Keratinocyte (primary cell): ENCODE measurements around the gene TMEM201. TPM values are rescaled to one million over a fixed set of nuclear protein-coding genes. Genes with fewer than 3 reads are reported as not detected.

ENCODE experiments used
- DNase-seq: peaks from one replicate; pipeline ENCODE4 v3.0.0-alpha.2; 2011; ENCODE audit warnings: low read depth, missing footprints, low spot score
- FAIRE-seq: peaks from 2 replicates; lab custom pipeline; 2011; peaks lifted over from hg19 to GRCh38; lab: Jason Lieb, UNC
- H2AFZ ChIP-seq: 2 replicates; pipeline ENCODE4 v1.6.0; 2012; ENCODE audit warnings: low read length, control low read depth, inconsistent platforms; ENCODE audit not compliant: control insufficient read depth
- H3K27ac ChIP-seq: 2 replicates; pipeline ENCODE4 v1.5.1; 2011; ENCODE audit warnings: low read length; ENCODE audit not compliant: control insufficient read depth, insufficient read depth
- H3K27me3 ChIP-seq: 3 replicates; pipeline ENCODE4 v1.6.0; 2011; ENCODE audit warnings: low read length; ENCODE audit not compliant: control insufficient read depth, insufficient read depth; ENCODE audit errors: extremely low read depth
- H3K36me3 ChIP-seq, 2 experiments: 2 replicates in 1 of 2; 3 replicates in 1 of 2; pipeline ENCODE4 v1.5.1; 2011; ENCODE audit warnings: low read length in 2 of 2, mild to moderate bottlenecking in 1 of 2; ENCODE audit not compliant: control insufficient read depth in 2 of 2, insufficient read depth in 2 of 2; ENCODE audit errors: extremely low read depth in 1 of 2
- H3K4me1 ChIP-seq: 3 replicates; pipeline ENCODE4 v1.5.1; 2011; ENCODE audit warnings: low read length; ENCODE audit not compliant: control insufficient read depth, insufficient read depth; ENCODE audit errors: extremely low read depth
- H3K4me2 ChIP-seq: 3 replicates; pipeline ENCODE4 v1.6.0; 2011; ENCODE audit warnings: low read depth, low read length; ENCODE audit not compliant: control insufficient read depth, insufficient read depth; ENCODE audit errors: extremely low read depth
- H3K4me3 ChIP-seq, 3 experiments: fragments of 200-600 bp in 1 of 3; sonication (generic) in 1 of 3; 2 replicates in 2 of 3; 3 replicates in 1 of 3; pipeline ENCODE4 v1.5.1; 2011 to 2016; ENCODE audit warnings: low read length in 3 of 3, mild to moderate bottlenecking in 3 of 3, control low read depth in 2 of 3, inconsistent platforms in 1 of 3, low read depth in 1 of 3, mixed read lengths in 1 of 3, mixed run types in 1 of 3, moderate library complexity in 1 of 3; ENCODE audit not compliant: control insufficient read depth in 2 of 3, insufficient read depth in 2 of 3; ENCODE audit errors: extremely low read depth in 1 of 3
- H3K79me2 ChIP-seq: 2 replicates; pipeline ENCODE4 v1.6.0; 2012; ENCODE audit warnings: low read length; ENCODE audit not compliant: control insufficient read depth, insufficient read depth
- H3K9ac ChIP-seq: 3 replicates; pipeline ENCODE4 v1.6.0; 2011; ENCODE audit warnings: low read length; ENCODE audit not compliant: control insufficient read depth, insufficient read depth; ENCODE audit errors: extremely low read depth
- H3K9me1 ChIP-seq: 3 replicates; pipeline ENCODE4 v1.6.0; 2011; ENCODE audit warnings: low read length; ENCODE audit not compliant: control insufficient read depth, insufficient read depth; ENCODE audit errors: extremely low read depth
- H3K9me3 ChIP-seq: 2 replicates; pipeline ENCODE4 v1.5.1; 2012; ENCODE audit warnings: low read depth, low read length; ENCODE audit not compliant: control insufficient read depth
- H4K20me1 ChIP-seq: 3 replicates; pipeline ENCODE4 v1.6.0; 2011; ENCODE audit warnings: low read length; ENCODE audit not compliant: control insufficient read depth, insufficient read depth; ENCODE audit errors: extremely low read depth
- EZH2 ChIP-seq: IDR thresholded peaks from one replicate; pipeline ENCODE4 v1.6.1; 2012; ENCODE audit warnings: inconsistent platforms, mild to moderate bottlenecking, low read length, moderate library complexity
- dilution Hi-C: fragments of 300-500 bp; cut with MboI; formaldehyde crosslinking; loops from one replicate; pipeline ENCODE4 v1.7.0; 2020; ENCODE audit warnings: low sequenced_read_pairs; ENCODE audit not compliant: extremely low pct_ligation_motif_present
- polyA plus RNA-seq, 5 experiments: library from polyadenylated mRNA; depleted of rRNA in 3 of 5; stranded (reverse) in 3 of 5; stranded (forward) in 1 of 5; unstranded in 1 of 5; fragments of >200 nt; gene quantifications; 1 replicate in 1 of 5; 2 replicates in 3 of 5; 3 replicates in 1 of 5; pipeline versions ENCODE4 v1.2.1 to v1.2.3, GENCODE V29; 2011 to 2012; ENCODE audit warnings: missing spikeins in 2 of 5, low read depth in 1 of 5, low replicate concordance in 1 of 5
- TF ChIP-seq, protein P1 (sequence below), 3 experiments: IDR thresholded peaks in 1 of 3; conservative IDR thresholded peaks in 1 of 3; optimal IDR thresholded peaks in 1 of 3; 2 replicates in 2 of 3; 3 replicates in 1 of 3; pipeline versions ENCODE3 to v1.5.1; 2011; ENCODE audit warnings: low read length in 3 of 3, mild to moderate bottlenecking in 3 of 3, moderate library complexity in 2 of 3, control low read depth in 1 of 3, inconsistent platforms in 1 of 3; ENCODE audit not compliant: insufficient read depth in 2 of 3; ENCODE audit errors: extremely low read depth in 1 of 3

The TMEM201 gene
- polyA plus RNA-seq, 1 donor (not counting 4 experiments of a cell fraction or from before 2014, with no cell fraction given): 1.5 TPM

DNA sequence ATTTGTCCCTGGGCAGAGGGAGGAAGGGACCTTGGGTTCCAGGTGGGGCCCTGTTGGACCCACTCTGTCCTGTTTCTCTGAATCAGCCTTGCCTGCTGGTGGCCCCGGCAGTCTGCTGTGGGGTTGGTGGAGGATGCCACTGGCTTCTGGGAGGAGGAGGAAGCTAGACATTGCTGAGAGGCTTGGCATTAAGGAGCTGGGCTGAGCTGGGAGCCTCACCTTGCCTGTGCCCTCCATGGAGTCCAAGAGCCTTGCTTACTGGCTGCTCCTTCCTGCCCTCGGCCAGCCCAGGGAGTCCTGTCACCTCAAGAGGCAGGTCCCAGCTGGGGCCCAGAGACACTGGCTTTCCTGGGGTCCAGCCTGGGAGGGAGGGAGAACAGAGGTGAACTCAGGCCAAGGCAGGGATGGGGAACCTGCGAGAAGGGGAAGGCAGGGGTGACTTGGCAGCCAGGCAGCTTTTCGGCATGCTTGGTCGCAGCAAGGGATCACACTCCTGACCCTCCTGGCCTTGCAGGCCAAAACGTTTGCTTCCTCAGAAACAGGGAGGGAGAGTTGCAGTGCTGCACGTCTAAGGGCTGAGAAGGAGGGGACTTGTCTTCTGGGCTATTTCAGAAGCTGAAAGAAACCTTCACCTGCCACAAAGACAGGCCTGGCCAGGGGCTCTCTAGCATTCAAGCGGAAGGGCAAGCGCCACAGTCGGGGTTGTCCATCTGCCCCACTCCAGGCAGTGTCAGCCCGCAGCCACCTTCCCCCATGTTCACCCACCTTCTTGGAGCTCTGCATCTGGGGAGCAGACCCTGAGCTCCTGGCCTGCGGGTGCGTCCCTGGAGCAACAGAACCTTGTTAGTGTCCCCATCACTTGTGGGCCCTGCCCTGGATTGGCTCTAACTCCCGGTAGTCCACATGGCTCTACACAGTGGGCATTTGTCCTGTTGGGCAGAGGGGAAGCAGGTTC lies 8.9 kb downstream of the TMEM201 start:
- H3K4me1 ChIP-seq: peaks cover 16% of the 10 kb centered on the region
- DNase-seq (no peak), FAIRE-seq (no peak)
- H2AFZ ChIP-seq: no peak overlapping the region
- H3K9ac ChIP-seq: no peak overlapping the region
- H4K20me1 ChIP-seq: no peaks in the 10 kb centered on the region
- H3K4me2 ChIP-seq: no peak overlapping the region
- peaks cover 14 to 16% of the 10 kb centered on the region in 2 experiments for H3K36me3 ChIP-seq
- no peaks in the 10 kb centered on the region for H3K9me3 ChIP-seq
- no peak overlapping the region for H3K4me3 ChIP-seq
- H3K27ac ChIP-seq: no peak overlapping the region
- H3K27me3 ChIP-seq: no peaks in the 10 kb centered on the region
- peaks cover 28% of the 10 kb centered on the region for H3K79me2 ChIP-seq
- H3K9me1 ChIP-seq: peaks cover 6% of the 10 kb centered on the region
- TF ChIP-seq, protein P1, sequence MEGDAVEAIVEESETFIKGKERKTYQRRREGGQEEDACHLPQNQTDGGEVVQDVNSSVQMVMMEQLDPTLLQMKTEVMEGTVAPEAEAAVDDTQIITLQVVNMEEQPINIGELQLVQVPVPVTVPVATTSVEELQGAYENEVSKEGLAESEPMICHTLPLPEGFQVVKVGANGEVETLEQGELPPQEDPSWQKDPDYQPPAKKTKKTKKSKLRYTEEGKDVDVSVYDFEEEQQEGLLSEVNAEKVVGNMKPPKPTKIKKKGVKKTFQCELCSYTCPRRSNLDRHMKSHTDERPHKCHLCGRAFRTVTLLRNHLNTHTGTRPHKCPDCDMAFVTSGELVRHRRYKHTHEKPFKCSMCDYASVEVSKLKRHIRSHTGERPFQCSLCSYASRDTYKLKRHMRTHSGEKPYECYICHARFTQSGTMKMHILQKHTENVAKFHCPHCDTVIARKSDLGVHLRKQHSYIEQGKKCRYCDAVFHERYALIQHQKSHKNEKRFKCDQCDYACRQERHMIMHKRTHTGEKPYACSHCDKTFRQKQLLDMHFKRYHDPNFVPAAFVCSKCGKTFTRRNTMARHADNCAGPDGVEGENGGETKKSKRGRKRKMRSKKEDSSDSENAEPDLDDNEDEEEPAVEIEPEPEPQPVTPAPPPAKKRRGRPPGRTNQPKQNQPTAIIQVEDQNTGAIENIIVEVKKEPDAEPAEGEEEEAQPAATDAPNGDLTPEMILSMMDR (optimal IDR thresholded peaks at IDR 0.05 in 1 of 3, IDR thresholded peaks at IDR 0.05 in 1 of 3, conservative IDR thresholded peaks at IDR 0.05 in 1 of 3; ENCODE audit: extremely low read depth in 1 of 3, insufficient read depth in 2 of 3, low read length in 3 of 3): no peak
- no peak for TF ChIP-seq EZH2
- dilution Hi-C loops: no loop called here

DNA sequence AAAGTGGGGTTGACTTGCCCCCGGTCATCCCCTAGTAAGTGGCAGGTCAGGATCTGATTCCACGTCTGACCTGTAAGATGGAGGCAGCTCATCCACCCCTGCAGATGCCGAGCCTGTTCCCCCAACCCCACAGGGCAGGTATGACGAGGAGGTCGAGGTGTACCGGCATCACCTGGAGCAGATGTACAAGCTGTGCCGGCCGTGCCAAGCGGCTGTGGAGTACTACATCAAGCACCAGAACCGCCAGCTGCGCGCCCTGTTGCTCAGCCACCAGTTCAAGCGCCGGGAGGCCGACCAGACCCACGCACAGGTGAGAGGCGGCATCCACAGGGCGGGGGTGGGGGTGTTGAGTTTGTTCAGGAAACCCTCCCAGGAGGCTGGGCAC lies 9.6 kb downstream of the TMEM201 start:
- FAIRE-seq: no peak
- H3K36me3 ChIP-seq: peaks cover 14 to 16% of the 10 kb centered on the region in 2 experiments
- peaks cover 3% of the 10 kb centered on the region for H3K9me1 ChIP-seq
- no peaks in the 10 kb centered on the region for H3K27me3 ChIP-seq
- H3K4me3 ChIP-seq: no peak overlapping the region
- H3K79me2 ChIP-seq: peaks cover 21% of the 10 kb centered on the region
- no peaks in the 10 kb centered on the region for H3K9me3 ChIP-seq
- no peak overlapping the region for H3K4me2 ChIP-seq
- no peak for DNase-seq
- H4K20me1 ChIP-seq: no peaks in the 10 kb centered on the region
- H2AFZ ChIP-seq: no peak overlapping the region
- no peak for TF ChIP-seq EZH2
- TF ChIP-seq, protein P1 (optimal IDR thresholded peaks at IDR 0.05 in 1 of 3, IDR thresholded peaks at IDR 0.05 in 1 of 3, conservative IDR thresholded peaks at IDR 0.05 in 1 of 3; ENCODE audit: extremely low read depth in 1 of 3, insufficient read depth in 2 of 3, low read length in 3 of 3): no peak
- dilution Hi-C loops: no loop called here
- H3K9ac ChIP-seq: no peak overlapping the region
- H3K4me1 ChIP-seq: peaks cover 10% of the 10 kb centered on the region
- H3K27ac ChIP-seq: no peak overlapping the region
